Ovary (tissue), 9 donors: ENCODE measurements around the gene SLC29A4. TPM values are rescaled to one million over a fixed set of nuclear protein-coding genes. Genes with fewer than 3 reads are reported as not detected.
"Not testable (repeated sequence)": the region's sequence is repeated elsewhere in the genome, so short reads cannot be mapped to it uniquely, and the experiment has no call there.

ENCODE experiments used
- DNase-seq, 5 donors: peaks; one replicate each; pipeline ENCODE4 v3.0.0-alpha.2; 2019 to 2020
- H3K27ac ChIP-seq, 2 donors: fragments of 200-600 bp; one replicate each; pipeline versions ENCODE4 v1.5.1 to v1.8.0; 2019 to 2022
- H3K27me3 ChIP-seq: fragments of 200-600 bp; one replicate; pipeline ENCODE4 v1.8.0; 2022
- H3K36me3 ChIP-seq: fragments of 200-600 bp; sonication (generic); one replicate; pipeline ENCODE4 v1.5.1; 2019
- H3K4me1 ChIP-seq: one replicate; pipeline ENCODE4 v1.8.1; 2013; ENCODE audit warnings: mild to moderate bottlenecking, moderate library complexity; ENCODE audit not compliant: insufficient read depth
- H3K4me3 ChIP-seq: fragments of 200-600 bp; sonication (generic); one replicate; pipeline ENCODE4 v1.5.1; 2017
- H3K9me3 ChIP-seq, 2 donors: fragments of 200-600 bp in 1 of 2; sonication (generic) in 1 of 2; one replicate each; pipeline versions ENCODE4 v1.5.1 to v1.8.1; 2013 to 2019; ENCODE audit warnings: mild to moderate bottlenecking in 1 of 2, moderate library complexity in 1 of 2
- EP300 ChIP-seq: sonication (generic); formaldehyde crosslinking; IDR thresholded peaks from one replicate; pipeline ENCODE4 v1.6.1; 2017; ENCODE audit warnings: antibody characterized with exemption
- POLR2A ChIP-seq: fragments of 450-650 bp; IDR thresholded peaks from one replicate; pipeline ENCODE4 v1.6.1; 2017; ENCODE audit warnings: antibody characterized with exemption, mild to moderate bottlenecking, moderate library complexity
- WGBS, 3 donors: extraction: QIAGEN DNeasy Blood & Tissue Kit in 1 of 3; methylation state at CpG; one replicate each; pipeline versions ENCODE4 v1.1.5 to v1.1.7; 2013 to 2017; 5-methylcytosine and 5-hydroxymethylcytosine counted together
- intact Hi-C, 4 donors: fragments of 100-400 bp; cut with DNase I; formaldehyde crosslinking; loops; one replicate each; pipeline versions ENCODE4 v1.11.0 to v1.15.1; 2022 to 2023
- polyA plus RNA-seq, 2 donors: library from polyadenylated mRNA; stranded (reverse); fragments of 200-250 nt in 1 of 2; fragments of 350-450 nt in 1 of 2; fragmentation: Illumina TruSeq in 1 of 2; extraction: RNeasy Lipid Tissue Mini Kit (QIAGEN cat#74804) in 1 of 2; gene quantifications; one replicate each; pipeline ENCODE4 v1.2.3, GENCODE V29; 2013 to 2014
- total RNA-seq, 7 donors: library from RNA; depleted of rRNA in 2 of 7; stranded (reverse); fragments of >200 nt in 2 of 7; fragmentation: NEBNext Ultra II Directional in 3 of 7; extraction: Animal tissue kit (Norgen Biotek cat#: 25700) in 3 of 7; gene quantifications; one replicate each; pipeline versions ENCODE4 v1.1.0 to v1.2.4, GENCODE V29; 2016 to 2023
- TF ChIP-seq, protein P1 (sequence below), 3 donors: fragments of 450-650 bp in 2 of 3; fragments of 200-600 bp in 1 of 3; IDR thresholded peaks; one replicate each; pipeline versions ENCODE4 v1.5.1 to v1.8.0; 2016 to 2022; ENCODE audit warnings: antibody characterized with exemption in 3 of 3, mild to moderate bottlenecking in 1 of 3
- donor health status: DM: no; HTN: no; CAD: no; lungs with moderate emphysema.
- donor health status: DM: no; HTN: no; CAD: no.
- donor health status: Bipolar disorder and iron deficiency.
- donor health status: DM: yes; HTN: yes; CAD: no.
- donor health status: DM: no; HTN: no; CAD: no.
- donor health status: DM: yes; HTN: yes; CAD: no.

SLC29A4 gene
- total and polyA plus RNA-seq, 9 donors, result 1.1 to 9.9 (median 2.2) TPM

DNA sequence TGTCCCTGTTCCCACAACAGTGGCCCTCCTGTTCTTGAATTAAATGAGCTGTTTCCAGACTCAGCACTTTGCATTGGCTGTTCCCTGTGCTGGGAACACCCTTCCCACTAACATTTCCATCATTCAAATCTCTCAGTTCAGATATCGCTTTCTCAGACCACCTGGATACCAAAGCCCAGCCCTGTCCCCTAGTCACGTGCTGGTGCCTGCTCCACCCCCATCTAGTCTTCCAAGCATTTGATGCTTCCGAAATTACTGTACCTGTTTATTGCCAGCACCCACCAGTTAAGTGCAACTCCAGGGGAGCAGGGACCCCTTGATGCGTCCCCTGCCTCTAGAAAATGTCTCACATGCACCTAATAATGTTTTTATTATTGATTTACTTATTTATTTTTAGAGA lies 3.0 kb upstream of the SLC29A4 start:
- no peaks in the 10 kb centered on the region for H3K9me3 ChIP-seq
- no peak for DNase-seq
- no peaks in the 10 kb centered on the region for H3K36me3 ChIP-seq
- H3K4me1 ChIP-seq, result peaks cover 6% of the 10 kb centered on the region
- TF ChIP-seq, protein P1, sequence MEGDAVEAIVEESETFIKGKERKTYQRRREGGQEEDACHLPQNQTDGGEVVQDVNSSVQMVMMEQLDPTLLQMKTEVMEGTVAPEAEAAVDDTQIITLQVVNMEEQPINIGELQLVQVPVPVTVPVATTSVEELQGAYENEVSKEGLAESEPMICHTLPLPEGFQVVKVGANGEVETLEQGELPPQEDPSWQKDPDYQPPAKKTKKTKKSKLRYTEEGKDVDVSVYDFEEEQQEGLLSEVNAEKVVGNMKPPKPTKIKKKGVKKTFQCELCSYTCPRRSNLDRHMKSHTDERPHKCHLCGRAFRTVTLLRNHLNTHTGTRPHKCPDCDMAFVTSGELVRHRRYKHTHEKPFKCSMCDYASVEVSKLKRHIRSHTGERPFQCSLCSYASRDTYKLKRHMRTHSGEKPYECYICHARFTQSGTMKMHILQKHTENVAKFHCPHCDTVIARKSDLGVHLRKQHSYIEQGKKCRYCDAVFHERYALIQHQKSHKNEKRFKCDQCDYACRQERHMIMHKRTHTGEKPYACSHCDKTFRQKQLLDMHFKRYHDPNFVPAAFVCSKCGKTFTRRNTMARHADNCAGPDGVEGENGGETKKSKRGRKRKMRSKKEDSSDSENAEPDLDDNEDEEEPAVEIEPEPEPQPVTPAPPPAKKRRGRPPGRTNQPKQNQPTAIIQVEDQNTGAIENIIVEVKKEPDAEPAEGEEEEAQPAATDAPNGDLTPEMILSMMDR (IDR thresholded peaks at IDR 0.05), result no peak
- TF ChIP-seq POLR2A (no peak), EP300 (no peak)
- 86 to 91% (median 88%) methylated on average over 4 of the region's 4 CpGs for WGBS, 3 donors
- no peak overlapping the region for H3K27ac ChIP-seq
- no peaks in the 10 kb centered on the region for H3K27me3 ChIP-seq
- intact Hi-C loops, result no loop called here
- no peak overlapping the region for H3K4me3 ChIP-seq

DNA sequence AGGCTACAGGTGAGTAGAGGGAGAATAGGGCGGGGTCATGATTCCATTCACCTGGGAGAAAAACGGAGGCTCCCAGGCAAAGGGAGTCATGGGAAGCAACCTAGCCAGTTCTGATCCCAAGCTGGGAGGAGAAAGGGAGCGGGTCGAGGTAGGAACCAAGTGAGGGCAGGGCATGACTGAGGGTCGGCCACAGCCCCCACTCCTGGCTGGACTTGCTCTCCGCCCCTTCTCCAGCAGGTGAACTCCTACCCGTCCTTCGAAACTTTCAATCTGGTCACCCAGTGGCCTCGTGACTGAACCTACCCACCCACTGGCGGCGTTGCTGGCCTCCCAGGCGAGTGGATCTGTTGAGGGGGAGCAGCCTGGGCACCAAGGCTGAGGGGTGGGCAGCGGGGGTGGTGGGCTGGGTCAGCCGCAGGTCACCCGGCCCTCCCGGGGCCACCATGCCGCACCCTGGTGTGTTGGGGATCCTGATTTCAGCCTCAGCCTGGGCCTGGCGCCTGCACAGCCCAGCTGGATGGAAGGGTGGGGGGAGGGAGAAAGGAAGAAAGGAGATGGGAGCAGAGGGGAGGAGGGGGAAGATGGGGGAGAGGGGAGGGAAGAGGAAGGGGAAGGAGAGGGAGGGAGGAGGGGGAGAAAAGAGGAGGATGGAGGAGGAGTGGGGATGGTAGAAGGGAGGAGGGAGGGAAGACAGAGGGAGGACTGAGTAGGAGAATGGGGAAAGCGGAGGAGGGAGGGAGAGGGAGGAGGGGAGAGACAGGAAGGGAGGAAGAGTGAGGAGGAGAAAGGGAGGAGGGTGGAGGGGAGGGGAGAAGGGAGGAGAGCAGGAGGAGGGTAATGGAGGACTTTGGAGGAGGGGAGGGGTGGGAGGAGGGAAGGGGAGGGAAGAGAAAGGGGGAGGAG lies 894 bp upstream of the SLC29A4 start:
- intact Hi-C loops, H3K36me3 ChIP-seq, H3K27me3 ChIP-seq, H3K27ac ChIP-seq, DNase-seq, H3K4me1 ChIP-seq, H3K4me3 ChIP-seq, H3K9me3 ChIP-seq: not testable (repeated sequence)
- 50 to 66% (median 64%) methylated on average over 13 to 19 of the region's 19 CpGs for WGBS, 3 donors

DNA sequence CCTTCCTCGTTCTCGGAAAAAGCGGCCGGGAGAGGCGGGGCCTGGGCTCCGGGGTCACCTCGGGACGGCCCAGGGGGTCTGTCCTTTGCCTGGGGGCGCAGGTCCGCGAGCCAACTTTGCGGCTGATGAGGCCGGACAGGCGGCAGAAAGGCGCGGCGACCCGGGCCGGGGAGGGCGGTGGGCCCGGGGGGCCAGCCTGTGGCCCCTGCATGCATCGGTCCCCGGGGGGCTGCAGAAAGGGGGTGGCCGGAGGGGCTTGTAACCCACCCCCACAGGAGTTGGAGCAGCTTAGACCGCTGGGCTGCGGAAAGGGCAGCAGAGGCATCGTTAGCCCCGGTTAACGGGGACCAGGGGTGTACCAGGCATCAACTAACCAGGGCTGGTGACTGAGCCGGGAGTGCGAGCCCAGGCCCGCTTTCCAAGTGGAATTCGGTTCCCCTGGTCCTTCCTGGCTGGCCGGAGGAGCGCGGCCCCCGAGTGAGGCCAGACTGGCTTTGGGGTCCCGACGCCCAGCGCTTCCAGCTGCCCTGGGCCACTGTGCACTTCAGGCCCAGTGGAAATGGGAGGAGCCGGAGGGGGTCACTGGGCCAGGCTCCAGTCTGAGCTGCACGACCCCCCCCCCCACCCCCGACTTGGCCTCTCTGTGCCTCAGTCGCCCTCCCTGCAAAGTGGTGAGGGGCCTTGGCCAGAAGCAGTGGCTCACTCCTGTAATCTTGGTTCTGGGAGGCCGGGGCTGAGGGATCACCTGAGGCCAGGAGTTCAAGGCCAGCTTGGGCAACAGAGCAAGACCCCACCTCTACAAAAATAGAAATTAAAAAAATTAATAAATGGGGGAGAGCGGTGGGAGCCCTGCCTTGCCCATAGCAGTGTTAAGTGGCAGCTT lies 919 bp downstream of the SLC29A4 start:
- DNase-seq, result peak in 3 of 5 donors; percentile 33 to 57 (median 51)
- TF ChIP-seq POLR2A, result no peak
- TF ChIP-seq, protein P1 (IDR thresholded peaks at IDR 0.05), result no peak
- no peak for TF ChIP-seq EP300
- Histone ChIP-seq H3K4me1 (no peaks in the 10 kb centered on the region), H3K36me3 (no peaks in the 10 kb centered on the region), H3K27ac (no peak overlapping the region), H3K27me3 (no peaks in the 10 kb centered on the region), H3K9me3 (no peaks in the 10 kb centered on the region), H3K4me3 (peak overlapping the region; percentile 50)
- intact Hi-C loops, result no loop called here
- 7 to 16% (median 10%) methylated on average over 23 to 46 of the region's 46 CpGs for WGBS, 3 donors

DNA sequence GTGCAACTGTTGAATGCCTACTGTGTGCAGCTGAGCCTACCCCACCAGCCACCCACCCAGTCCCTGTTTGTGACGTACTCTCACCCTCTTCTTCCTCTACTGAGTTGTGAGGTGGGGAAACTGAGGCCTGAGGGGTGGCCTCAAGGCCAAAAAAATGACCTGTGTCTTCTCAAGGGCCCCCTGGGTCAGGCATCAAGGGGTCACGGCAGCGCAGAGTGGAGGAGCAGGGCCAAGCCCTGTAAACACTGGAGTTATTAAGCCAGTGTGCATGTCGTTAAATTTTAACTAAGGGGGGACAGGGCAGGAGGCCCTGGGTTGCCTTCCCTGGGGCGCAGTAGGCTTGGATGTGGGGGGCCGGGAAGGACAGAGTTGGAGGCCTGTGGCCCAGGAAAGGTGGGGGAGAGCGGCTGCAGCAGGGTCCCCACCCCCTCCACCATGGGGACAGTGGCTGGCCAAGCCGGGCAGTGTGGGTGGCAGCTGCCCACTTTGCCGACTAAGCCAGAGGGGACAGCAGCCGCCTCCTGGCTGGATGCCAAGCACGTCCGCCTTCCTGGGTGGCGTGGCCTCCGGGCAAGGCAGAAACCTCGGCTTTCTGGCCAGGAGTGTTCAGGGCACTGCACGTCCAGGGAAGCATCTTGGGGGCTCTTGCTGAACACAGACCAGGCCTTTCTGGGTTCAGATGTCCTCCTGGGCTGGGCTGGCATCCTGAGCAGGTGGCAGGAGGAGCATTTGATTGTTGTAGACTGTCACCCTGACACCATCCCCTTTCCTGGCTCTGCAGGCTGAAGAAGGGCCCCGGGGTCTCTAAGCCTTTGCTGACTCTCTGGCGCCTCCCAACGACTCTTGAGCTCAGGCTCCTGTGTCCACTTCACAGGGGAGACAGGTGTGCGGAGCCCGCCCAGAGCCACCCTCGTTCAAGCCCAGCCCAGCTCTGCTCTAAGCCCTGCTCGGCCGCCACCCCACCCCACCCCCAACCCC lies 1.9 kb downstream of the SLC29A4 start:
- H3K27ac ChIP-seq, result no peak overlapping the region
- TF ChIP-seq, protein P1 (IDR thresholded peaks at IDR 0.05), result no peak
- TF ChIP-seq EP300, result no peak
- TF ChIP-seq POLR2A, result no peak
- H3K9me3 ChIP-seq, result no peaks in the 10 kb centered on the region
- DNase-seq, result peak in 3 of 5 donors; percentile 45 to 61 (median 51)
- intact Hi-C loops, result no loop called here
- no peak overlapping the region for H3K4me3 ChIP-seq
- 54 to 67% (median 59%) methylated on average over 21 to 24 of the region's 24 CpGs for WGBS, 3 donors
- no peaks in the 10 kb centered on the region for H3K4me1 ChIP-seq
- H3K36me3 ChIP-seq, result no peaks in the 10 kb centered on the region
- H3K27me3 ChIP-seq, result no peaks in the 10 kb centered on the region
